Large intestine (tissue), 3 donors: Measurements from ENCODE around the gene CACNA1E. TPM values are rescaled to one million over a fixed set of nuclear protein-coding genes. Genes with fewer than 3 reads are reported as not detected.

Source experiments
- DNase-seq, 2 donors: peaks; one replicate each; pipeline versions ENCODE4 v3.0.0 to v3.0.0-alpha.2; 2013
- H3K27ac ChIP-seq: one replicate; pipeline ENCODE4 v1.5.1; 2013; ENCODE audit warnings: low read length
- H3K27me3 ChIP-seq: 2 replicates; pipeline ENCODE4 v1.6.1; 2013; ENCODE audit warnings: low read length; ENCODE audit not compliant: control insufficient read depth, insufficient read depth
- H3K36me3 ChIP-seq: 2 replicates; pipeline ENCODE4 v1.6.1; 2013; ENCODE audit warnings: low read length; ENCODE audit not compliant: control insufficient read depth, insufficient read depth
- H3K4me1 ChIP-seq: one replicate; pipeline ENCODE4 v1.6.1; 2013; ENCODE audit warnings: low read length; ENCODE audit not compliant: control insufficient read depth, insufficient read depth
- H3K4me3 ChIP-seq: one replicate; pipeline ENCODE4 v1.5.1; 2013; ENCODE audit warnings: low read length
- H3K9me3 ChIP-seq: one replicate; pipeline ENCODE4 v1.6.1; 2013; ENCODE audit warnings: mild to moderate bottlenecking, low read depth, low read length, moderate library complexity; ENCODE audit not compliant: control insufficient read depth
- WGBS: methylation state at CpG from one replicate; pipeline ENCODE4 v1.1.5; 2013; ENCODE audit warnings: low lambda C conversion rate; ENCODE audit not compliant: insufficient coverage; 5-methylcytosine and 5-hydroxymethylcytosine counted together
- polyA plus RNA-seq: library from polyadenylated mRNA; unstranded; fragments of 120-200 nt; gene quantifications from one replicate; pipeline ENCODE4 v1.2.1, GENCODE V29; 2013

Gene CACNA1E
- polyA plus RNA-seq, 1 donor = 1.7 TPM

DNA sequence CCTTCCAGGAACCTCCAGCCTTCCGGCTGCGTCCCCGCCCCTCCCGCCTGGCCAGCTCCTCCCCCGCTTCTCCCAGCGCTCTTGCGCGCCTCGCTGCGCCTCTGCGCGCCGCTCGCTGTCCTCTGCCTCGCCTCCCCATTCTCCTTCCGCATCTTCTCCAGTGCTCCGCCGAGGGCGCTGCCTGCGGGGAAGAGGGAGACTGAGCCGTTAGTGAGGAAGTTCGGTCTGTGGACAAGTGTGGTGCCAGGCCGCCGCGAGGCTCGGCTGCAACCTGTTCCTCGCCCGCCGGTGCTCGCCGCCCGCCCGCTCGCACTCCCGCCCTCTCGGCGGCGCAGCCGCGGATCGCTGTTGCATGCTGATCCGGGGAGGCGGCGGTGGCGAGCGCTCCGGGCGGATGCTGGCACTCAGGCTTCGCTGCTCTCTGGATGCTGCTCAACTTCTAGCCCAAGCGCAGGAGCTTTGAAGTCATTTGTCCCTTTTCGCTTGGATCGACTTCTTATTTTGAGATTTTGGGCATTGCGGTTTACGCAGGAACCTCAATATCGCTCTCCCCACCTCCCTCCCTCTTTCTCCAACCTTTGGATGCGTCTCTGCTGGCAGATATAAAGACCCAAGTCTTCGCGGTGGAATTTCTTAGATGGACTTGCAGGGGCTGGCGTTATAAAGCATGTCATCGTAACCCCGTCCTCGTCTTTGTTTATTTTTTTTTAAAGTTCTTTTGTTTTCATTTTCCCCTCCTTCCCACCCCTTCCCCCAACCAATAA, 614 bp upstream of the CACNA1E start:
- Histone ChIP-seq H3K27ac (no peak overlapping the region), H3K4me1 (peaks cover 16% of the 10 kb centered on the region), H3K9me3 (peaks cover 11% of the 10 kb centered on the region), H3K36me3 (no peaks in the 10 kb centered on the region), H3K4me3 (peak overlapping the region; percentile 27), H3K27me3 (peaks cover 65% of the 10 kb centered on the region)
- peak in 1 of 2 donors; percentile 69 for DNase-seq
- WGBS = 6% methylated on average over 6 of the region's 62 CpGs

DNA sequence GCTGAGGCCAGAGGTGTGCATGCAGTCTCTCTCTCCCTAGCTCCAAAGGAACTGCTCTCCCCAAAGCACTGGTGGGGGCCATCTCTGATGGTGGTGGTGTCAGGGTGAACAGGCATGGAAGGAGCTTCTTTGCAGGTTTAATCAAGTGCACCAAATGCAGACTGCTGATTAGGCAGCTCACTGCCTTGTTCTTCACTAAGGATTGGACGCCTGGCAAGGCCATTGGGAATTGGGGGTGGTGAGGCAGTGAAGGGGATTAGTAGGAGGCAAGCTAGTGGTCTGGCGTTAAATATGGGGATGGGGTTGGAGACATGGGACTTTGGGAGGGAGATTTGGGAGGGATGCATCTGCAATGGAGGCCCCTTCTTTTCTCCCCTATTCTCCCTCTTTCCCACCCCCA, 1.5 kb downstream of the CACNA1E start:
- peaks cover 16% of the 10 kb centered on the region for H3K4me1 ChIP-seq
- DNase-seq = no peak
- peaks cover 74% of the 10 kb centered on the region for H3K27me3 ChIP-seq
- peaks cover 11% of the 10 kb centered on the region for H3K9me3 ChIP-seq
- no peaks in the 10 kb centered on the region for H3K36me3 ChIP-seq
- WGBS = no CpG with 5 or more reads among the region's 2 CpGs
- H3K27ac ChIP-seq = no peak overlapping the region
- H3K4me3 ChIP-seq = no peak overlapping the region

DNA sequence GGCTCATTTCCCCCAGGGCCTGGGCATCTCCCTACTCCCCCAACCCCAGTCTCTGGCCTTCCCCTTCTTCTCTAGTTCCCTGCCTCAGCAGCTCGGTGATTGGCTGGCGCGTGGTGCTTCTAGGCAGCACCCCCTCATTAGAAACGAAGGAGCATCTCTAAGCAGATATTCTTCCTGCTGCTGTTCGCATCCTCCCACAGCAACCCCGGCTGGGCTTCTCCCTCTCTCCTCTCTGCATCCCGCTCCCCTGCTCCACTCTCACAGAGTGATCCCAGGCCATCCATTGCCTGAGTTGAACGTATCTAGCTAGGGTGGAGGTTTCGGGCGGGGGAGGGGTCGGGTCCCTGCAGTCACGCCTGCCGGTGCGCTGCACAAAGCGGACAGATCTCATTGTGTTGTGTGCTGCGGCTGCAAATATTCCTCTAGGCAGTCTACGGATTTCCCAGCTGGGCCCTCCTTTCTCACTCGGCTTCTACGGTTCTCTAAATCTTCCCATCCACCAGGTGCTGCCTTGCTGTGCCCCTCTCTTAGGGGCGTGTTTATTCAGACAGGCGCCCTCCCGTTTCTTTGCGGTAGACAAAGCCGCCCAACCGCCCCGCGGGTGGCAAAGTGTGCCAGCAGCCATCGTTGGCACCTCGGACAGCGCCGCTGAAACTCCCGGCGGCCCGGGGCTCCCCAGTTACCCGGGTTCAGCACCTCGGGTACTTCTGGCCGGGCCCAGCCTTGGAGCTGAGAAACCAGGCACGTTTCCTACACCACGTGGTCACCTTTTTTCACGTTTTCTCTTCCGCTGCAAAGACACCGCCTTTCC, 2.2 kb downstream of the CACNA1E start:
- peaks cover 16% of the 10 kb centered on the region for H3K4me1 ChIP-seq
- peaks cover 74% of the 10 kb centered on the region for H3K27me3 ChIP-seq
- H3K36me3 ChIP-seq = no peaks in the 10 kb centered on the region
- H3K9me3 ChIP-seq = peaks cover 11% of the 10 kb centered on the region
- H3K4me3 ChIP-seq = peak overlapping the region; percentile 27
- 0% methylated on average over 1 of the region's 42 CpGs for WGBS
- peak; percentile 56 to 69 for DNase-seq
- H3K27ac ChIP-seq = peak overlapping the region; percentile 21

DNA sequence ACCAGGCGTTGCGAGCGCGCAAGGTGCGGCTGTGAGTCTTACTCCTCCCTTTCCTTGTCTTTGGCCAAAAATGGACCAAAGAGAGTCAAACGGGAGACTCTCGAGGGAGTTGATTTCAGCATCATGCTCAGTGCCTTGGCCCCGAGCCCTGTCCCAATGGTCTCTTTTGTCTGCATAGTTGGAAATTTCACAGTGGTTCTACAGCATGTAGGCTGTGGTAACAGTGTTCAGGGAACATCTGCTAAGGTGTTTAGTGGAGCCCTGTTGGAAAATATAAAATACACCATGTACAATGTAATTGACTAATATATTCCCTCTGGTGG, 2.7 kb downstream of the CACNA1E start:
- Histone ChIP-seq H3K27me3 (peaks cover 74% of the 10 kb centered on the region), H3K27ac (peak overlapping the region; percentile 21), H3K4me1 (peaks cover 16% of the 10 kb centered on the region), H3K4me3 (peak overlapping the region; percentile 27), H3K9me3 (peaks cover 11% of the 10 kb centered on the region), H3K36me3 (no peaks in the 10 kb centered on the region)
- no peak for DNase-seq
- WGBS = no CpG with 5 or more reads among the region's 8 CpGs

DNA sequence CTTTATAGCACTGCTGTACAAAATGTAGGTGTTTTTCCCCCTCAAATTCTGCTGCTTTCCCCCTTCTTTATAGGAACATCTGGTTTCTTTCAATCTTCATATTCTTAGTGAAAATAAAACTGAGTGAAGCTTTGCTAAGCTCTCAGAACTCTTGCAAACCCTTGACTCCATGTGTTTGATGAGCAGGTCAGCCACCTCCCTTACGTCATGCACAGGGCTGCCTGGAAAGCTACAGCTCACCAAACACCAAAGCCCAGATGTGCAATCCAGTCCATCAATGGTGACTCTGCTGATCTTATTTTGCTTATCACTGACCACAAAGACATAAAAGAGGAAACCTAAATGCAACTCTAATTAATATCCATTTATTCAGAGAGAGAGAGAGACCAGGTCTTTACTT, 5.5 kb downstream of the CACNA1E start:
- Histone ChIP-seq H3K27me3 (peaks cover 46% of the 10 kb centered on the region), H3K9me3 (no peaks in the 10 kb centered on the region)

DNA sequence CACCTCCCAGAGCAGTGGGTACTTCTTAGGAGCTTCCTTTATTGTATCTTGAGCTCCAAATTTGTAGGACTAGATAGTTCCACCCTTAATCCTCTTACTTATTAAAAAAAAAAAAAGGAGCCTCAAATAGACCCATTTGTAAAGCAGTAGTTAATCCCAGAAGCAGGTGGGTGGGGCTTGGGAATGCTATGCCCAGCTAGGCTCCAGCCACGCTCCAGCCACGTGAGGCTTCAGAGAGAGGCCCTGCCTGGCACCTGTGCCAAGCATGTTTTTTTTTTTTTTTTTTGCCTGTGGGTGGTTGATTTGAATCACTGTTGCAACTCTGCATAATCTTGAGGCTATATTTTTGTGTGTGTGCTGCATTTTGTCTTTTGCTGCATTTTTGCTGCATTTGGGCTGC, 7.0 kb downstream of the CACNA1E start:
- Histone ChIP-seq H3K36me3 (no peaks in the 10 kb centered on the region), H3K4me1 (peaks cover 10% of the 10 kb centered on the region), H3K27ac (no peak overlapping the region), H3K4me3 (no peak overlapping the region), H3K9me3 (no peaks in the 10 kb centered on the region), H3K27me3 (peaks cover 32% of the 10 kb centered on the region)
- no peak for DNase-seq
- WGBS = no CpG with 5 or more reads among the region's 2 CpGs

More for the DNA sequence above, 5.5 kb downstream of the CACNA1E start:
- H3K4me1 ChIP-seq = peaks cover 10% of the 10 kb centered on the region
- H3K27ac ChIP-seq = no peak overlapping the region
- no peaks in the 10 kb centered on the region for H3K36me3 ChIP-seq
- no CpG with 5 or more reads among the region's 1 CpG for WGBS
- no peak for DNase-seq
- no peak overlapping the region for H3K4me3 ChIP-seq

DNA sequence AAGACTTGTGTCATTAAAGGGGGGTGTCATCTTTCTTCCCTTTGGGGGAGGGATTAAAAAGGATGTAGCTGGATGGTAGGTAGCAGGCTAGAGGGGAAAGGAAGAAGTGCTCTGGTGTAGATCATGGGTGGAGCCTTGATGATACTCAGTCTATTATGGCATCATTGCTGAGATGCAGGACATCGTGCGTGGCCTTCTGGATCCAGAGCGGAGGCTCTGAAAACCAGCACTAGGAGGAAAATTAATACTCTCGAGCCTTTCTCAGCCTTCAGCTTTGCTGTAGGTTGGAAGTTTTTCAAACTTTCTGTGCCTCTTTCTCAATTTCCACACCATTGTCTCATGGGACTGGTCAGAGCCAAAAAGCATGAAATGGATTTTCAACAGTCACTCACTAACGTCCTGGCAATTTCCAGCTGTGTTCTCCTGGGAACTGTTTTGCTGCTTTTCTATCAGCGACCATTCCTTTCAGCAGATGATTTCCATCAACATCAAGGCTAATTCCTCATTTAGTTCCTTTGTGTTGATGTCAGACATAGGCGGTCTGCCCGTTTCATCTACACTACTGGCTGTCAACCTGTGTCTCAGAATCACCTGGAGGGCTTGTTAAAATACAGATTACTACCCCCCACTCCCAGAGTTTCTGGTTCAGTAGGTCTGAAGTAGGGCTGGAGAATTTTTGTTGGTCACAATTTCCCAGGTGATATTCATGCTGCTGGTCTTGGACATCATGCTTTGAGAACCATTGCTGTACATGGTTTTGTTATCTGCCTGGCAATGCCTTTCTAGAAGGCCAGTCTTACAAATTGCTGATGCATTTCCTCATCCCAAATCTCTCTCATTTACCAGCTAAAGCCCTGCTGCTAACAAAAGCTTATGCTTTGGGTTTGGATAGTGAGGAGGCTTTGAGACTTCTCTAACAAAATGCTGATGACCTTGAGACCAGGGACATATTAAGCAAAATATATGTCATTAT, 7.7 kb downstream of the CACNA1E start:
- Histone ChIP-seq H3K4me1 (peaks cover 5% of the 10 kb centered on the region), H3K27me3 (peaks cover 24% of the 10 kb centered on the region), H3K27ac (no peak overlapping the region), H3K9me3 (no peaks in the 10 kb centered on the region), H3K4me3 (no peak overlapping the region), H3K36me3 (no peaks in the 10 kb centered on the region)
- no CpG with 5 or more reads among the region's 8 CpGs for WGBS
- DNase-seq = no peak

DNA sequence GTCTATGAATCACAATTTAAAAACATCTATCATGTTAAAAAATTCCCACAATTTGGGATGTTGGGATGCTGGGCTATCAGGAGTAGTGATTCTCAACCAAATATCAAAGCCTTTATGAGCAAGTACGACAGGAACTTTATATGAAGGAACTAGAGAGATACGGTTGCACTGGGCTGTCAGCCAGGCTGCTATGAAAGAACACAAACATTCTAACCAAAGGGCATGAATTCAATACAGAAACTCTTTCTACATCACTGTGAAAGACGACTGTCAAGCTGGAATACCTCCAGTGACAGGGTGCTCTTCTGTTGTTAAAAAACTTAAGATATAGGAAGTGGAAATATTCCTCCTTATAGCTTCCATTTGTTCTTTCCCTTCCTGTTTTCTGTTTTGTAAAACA, 9.8 kb downstream of the CACNA1E start:
- Histone ChIP-seq H3K27ac (no peak overlapping the region), H3K27me3 (peaks cover 7% of the 10 kb centered on the region), H3K4me1 (peaks cover 4% of the 10 kb centered on the region), H3K36me3 (no peaks in the 10 kb centered on the region), H3K9me3 (no peaks in the 10 kb centered on the region), H3K4me3 (no peak overlapping the region)
- DNase-seq = no peak
- WGBS = 75% methylated on average over 1 of the region's 3 CpGs

DNA sequence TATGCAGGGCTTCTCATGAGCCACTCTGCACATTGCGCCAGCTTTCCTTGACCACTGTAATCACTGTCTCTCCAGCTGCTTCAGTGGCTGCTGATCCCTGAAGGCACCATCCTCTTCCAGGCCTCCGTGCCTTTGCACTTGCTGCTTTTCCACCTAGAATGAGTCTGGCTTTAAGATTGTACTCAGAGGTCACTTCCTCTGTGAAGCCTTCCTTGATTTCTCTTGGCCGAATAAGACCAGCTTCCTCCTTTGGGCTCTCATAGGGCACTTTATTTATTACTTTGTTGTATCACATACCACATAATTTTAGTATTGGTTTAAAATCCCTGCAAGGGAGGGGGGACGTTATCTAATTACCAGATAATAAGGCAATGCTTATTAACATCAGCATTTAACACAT, 10.6 kb downstream of the CACNA1E start:
- DNase-seq = no peak
- peaks cover 4% of the 10 kb centered on the region for H3K4me1 ChIP-seq
- whole genome bisulfite sequencing = 88% methylated on average over 1 of the region's 4 CpGs
- no peak overlapping the region for H3K27ac ChIP-seq
- H3K4me3 ChIP-seq = no peak overlapping the region
- H3K9me3 ChIP-seq = no peaks in the 10 kb centered on the region
- H3K27me3 ChIP-seq = peaks cover 2% of the 10 kb centered on the region
- no peaks in the 10 kb centered on the region for H3K36me3 ChIP-seq

DNA sequence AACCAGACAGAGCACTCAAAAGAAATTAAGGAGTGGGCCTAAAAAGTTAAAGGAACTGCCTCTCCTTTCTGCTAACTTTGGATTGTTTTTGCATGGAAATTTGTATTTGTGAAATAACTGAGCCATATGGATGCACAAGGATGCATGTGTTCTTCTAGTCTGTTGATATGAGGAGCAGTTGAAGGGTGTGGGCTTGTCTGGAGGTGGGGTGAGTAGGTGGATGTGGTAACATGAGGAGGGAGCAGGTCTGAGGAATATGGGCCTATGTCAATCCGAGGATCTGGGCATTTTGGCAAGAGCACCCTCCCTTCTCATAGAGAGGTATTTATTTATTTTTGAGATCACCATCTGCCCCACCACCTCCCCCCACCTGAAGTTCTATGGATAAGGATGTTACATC, 13.4 kb downstream of the CACNA1E start:
- WGBS = no CpG with 5 or more reads among the region's 1 CpG
- Histone ChIP-seq H3K4me3 (no peak overlapping the region), H3K36me3 (no peaks in the 10 kb centered on the region), H3K27ac (no peak overlapping the region), H3K4me1 (peaks cover 19% of the 10 kb centered on the region), H3K27me3 (no peaks in the 10 kb centered on the region), H3K9me3 (no peaks in the 10 kb centered on the region)
- no peak for DNase-seq
